Body of pancreas (tissue), 4 donors: ENCODE results near the gene KCNAB1.
"Not testable (repeated sequence)": the region's sequence is repeated elsewhere in the genome, so short reads cannot be mapped to it uniquely, and the experiment has no call there.

Experiments used
- POLR2A ChIP-seq, 3 donors: fragments of 450-650 bp; IDR thresholded peaks; one replicate each; pipeline ENCODE4 v1.6.1; 2016; ENCODE audit warnings: antibody characterized with exemption in 3 of 3, mild to moderate bottlenecking in 2 of 3
- TF ChIP-seq, protein P1 (sequence below), 7 experiments: fragments of 450-650 bp in 4 of 7; fragments of 200-600 bp in 3 of 7; sonication (generic) in 3 of 7; IDR thresholded peaks; one replicate each; pipeline ENCODE4 v1.5.1; 2016 to 2019; ENCODE audit warnings: antibody characterized with exemption in 7 of 7

DNA sequence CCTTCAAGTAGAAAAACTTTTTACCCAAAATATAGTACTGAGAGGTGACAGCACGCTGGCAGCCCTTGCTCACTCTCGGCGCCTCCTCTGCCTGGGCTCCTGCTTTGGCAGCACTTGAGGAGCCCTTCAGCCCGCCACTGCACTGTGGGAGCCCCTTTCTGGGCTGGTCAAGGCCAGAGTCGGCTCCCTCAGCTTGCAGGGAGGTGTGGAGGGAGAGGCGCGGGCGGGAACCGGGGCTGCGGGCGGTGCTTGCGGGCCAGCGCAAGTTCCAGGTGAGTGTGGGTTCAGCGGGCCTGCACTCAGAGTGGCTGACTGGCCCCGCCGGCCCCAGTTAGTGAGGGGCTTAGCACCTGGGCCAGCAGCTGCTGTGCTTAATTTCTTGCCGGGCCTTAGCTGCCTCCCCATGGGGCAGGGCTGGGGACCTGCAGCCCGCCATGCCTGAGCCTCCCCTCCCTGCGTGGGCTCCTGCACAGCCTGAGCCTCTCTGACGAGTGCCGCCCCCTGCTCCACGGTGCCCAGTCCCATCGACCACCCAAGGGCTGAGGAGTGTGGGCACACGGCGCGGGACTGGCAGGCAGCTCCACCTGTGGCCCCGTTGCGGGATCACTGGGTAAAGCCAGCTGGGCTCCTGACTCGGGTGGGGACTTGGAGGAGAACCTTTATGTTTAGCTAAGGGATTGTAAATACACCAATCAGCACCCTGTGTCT is 47.3 kb upstream of the KCNAB1 start:
- TF ChIP-seq POLR2A (IDR thresholded peaks at IDR 0.05): not testable (repeated sequence)
- TF ChIP-seq, protein P1, sequence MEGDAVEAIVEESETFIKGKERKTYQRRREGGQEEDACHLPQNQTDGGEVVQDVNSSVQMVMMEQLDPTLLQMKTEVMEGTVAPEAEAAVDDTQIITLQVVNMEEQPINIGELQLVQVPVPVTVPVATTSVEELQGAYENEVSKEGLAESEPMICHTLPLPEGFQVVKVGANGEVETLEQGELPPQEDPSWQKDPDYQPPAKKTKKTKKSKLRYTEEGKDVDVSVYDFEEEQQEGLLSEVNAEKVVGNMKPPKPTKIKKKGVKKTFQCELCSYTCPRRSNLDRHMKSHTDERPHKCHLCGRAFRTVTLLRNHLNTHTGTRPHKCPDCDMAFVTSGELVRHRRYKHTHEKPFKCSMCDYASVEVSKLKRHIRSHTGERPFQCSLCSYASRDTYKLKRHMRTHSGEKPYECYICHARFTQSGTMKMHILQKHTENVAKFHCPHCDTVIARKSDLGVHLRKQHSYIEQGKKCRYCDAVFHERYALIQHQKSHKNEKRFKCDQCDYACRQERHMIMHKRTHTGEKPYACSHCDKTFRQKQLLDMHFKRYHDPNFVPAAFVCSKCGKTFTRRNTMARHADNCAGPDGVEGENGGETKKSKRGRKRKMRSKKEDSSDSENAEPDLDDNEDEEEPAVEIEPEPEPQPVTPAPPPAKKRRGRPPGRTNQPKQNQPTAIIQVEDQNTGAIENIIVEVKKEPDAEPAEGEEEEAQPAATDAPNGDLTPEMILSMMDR (IDR thresholded peaks at IDR 0.05): not testable (repeated sequence)
